Measurements from ENCODE around the gene GPR143.

- TF ChIP-seq, protein P1, sequence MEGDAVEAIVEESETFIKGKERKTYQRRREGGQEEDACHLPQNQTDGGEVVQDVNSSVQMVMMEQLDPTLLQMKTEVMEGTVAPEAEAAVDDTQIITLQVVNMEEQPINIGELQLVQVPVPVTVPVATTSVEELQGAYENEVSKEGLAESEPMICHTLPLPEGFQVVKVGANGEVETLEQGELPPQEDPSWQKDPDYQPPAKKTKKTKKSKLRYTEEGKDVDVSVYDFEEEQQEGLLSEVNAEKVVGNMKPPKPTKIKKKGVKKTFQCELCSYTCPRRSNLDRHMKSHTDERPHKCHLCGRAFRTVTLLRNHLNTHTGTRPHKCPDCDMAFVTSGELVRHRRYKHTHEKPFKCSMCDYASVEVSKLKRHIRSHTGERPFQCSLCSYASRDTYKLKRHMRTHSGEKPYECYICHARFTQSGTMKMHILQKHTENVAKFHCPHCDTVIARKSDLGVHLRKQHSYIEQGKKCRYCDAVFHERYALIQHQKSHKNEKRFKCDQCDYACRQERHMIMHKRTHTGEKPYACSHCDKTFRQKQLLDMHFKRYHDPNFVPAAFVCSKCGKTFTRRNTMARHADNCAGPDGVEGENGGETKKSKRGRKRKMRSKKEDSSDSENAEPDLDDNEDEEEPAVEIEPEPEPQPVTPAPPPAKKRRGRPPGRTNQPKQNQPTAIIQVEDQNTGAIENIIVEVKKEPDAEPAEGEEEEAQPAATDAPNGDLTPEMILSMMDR (conservative IDR thresholded peaks at IDR 0.05; ENCODE audit: low read length), result no peak
- TF ChIP-seq EZH2phosphoT487 (IDR thresholded peaks at IDR 0.05; ENCODE audit: borderline replicate concordance), result no peak
These were observed 62.2 kb downstream of the GPR143 start for GRCh38 chrX:9703406-9703805.
